Measurements from ENCODE around the gene TRIM13. TPM values are rescaled to one million over a fixed set of nuclear protein-coding genes. Genes with fewer than 3 reads are reported as not detected.

The TRIM13 gene
- total and polyA plus RNA-seq, 2 of the 13 experiments (the other 11 are each of a cell fraction or from before 2014, with no cell fraction given): 22.0 to 24.4 TPM

DNA sequence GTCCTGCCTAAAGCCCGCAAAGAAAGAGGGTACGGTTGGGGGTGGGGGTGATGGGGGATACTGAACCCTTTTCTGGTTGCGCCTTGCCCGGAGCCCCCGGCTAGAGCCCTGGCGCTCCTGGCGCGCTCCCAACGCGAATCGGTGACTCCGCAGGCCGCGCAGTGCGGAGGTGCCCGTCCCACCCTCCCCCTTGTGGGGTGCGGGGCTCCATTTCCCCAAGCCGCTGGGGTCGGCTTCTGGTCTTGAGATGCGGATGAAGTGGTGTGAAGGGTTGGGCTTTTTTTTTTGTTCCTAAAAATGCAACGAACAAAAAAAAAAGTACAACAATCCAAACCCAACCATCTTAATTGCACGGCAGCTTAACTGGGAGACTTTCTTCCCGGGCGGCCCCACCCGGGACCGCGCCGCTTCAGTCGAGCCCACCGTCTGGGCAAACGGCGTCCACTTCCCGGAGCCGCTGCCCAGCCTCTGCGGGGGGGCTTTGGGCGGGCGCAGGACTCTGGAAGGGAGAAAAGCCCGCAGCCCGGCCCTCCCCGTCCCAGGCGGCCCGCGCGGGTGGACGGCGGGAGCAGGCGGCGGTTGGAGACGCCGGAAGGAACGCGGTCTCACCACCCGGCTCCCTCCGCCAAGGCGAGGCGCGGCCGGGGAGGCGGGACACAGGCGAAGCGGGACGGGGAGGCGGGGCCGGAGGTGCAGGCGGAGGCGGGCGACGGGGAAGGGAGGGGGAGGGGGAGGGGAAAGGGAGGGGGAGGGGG is 504 bp upstream of the TRIM13 start (continued):
- TF ChIP-seq, protein P1, sequence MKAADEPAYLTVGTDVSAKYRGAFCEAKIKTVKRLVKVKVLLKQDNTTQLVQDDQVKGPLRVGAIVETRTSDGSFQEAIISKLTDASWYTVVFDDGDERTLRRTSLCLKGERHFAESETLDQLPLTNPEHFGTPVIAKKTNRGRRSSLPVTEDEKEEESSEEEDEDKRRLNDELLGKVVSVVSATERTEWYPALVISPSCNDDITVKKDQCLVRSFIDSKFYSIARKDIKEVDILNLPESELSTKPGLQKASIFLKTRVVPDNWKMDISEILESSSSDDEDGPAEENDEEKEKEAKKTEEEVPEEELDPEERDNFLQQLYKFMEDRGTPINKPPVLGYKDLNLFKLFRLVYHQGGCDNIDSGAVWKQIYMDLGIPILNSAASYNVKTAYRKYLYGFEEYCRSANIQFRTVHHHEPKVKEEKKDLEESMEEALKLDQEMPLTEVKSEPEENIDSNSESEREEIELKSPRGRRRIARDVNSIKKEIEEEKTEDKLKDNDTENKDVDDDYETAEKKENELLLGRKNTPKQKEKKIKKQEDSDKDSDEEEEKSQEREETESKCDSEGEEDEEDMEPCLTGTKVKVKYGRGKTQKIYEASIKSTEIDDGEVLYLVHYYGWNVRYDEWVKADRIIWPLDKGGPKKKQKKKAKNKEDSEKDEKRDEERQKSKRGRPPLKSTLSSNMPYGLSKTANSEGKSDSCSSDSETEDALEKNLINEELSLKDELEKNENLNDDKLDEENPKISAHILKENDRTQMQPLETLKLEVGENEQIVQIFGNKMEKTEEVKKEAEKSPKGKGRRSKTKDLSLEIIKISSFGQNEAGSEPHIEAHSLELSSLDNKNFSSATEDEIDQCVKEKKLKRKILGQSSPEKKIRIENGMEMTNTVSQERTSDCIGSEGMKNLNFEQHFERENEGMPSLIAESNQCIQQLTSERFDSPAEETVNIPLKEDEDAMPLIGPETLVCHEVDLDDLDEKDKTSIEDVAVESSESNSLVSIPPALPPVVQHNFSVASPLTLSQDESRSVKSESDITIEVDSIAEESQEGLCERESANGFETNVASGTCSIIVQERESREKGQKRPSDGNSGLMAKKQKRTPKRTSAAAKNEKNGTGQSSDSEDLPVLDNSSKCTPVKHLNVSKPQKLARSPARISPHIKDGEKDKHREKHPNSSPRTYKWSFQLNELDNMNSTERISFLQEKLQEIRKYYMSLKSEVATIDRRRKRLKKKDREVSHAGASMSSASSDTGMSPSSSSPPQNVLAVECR (CRISPR knock-in tag; IDR thresholded peaks at IDR 0.05; ENCODE audit: borderline replicate concordance): no peak; the same call in none of the 2 replicates
- TF ChIP-seq MIER3 (CRISPR knock-in tag; IDR thresholded peaks at IDR 0.05; ENCODE audit: borderline replicate concordance): no peak
- no peak for TF ChIP-seq ZNF33A (CRISPR knock-in tag; IDR thresholded peaks at IDR 0.05; ENCODE audit: borderline replicate concordance)
- TF ChIP-seq, protein P2, sequence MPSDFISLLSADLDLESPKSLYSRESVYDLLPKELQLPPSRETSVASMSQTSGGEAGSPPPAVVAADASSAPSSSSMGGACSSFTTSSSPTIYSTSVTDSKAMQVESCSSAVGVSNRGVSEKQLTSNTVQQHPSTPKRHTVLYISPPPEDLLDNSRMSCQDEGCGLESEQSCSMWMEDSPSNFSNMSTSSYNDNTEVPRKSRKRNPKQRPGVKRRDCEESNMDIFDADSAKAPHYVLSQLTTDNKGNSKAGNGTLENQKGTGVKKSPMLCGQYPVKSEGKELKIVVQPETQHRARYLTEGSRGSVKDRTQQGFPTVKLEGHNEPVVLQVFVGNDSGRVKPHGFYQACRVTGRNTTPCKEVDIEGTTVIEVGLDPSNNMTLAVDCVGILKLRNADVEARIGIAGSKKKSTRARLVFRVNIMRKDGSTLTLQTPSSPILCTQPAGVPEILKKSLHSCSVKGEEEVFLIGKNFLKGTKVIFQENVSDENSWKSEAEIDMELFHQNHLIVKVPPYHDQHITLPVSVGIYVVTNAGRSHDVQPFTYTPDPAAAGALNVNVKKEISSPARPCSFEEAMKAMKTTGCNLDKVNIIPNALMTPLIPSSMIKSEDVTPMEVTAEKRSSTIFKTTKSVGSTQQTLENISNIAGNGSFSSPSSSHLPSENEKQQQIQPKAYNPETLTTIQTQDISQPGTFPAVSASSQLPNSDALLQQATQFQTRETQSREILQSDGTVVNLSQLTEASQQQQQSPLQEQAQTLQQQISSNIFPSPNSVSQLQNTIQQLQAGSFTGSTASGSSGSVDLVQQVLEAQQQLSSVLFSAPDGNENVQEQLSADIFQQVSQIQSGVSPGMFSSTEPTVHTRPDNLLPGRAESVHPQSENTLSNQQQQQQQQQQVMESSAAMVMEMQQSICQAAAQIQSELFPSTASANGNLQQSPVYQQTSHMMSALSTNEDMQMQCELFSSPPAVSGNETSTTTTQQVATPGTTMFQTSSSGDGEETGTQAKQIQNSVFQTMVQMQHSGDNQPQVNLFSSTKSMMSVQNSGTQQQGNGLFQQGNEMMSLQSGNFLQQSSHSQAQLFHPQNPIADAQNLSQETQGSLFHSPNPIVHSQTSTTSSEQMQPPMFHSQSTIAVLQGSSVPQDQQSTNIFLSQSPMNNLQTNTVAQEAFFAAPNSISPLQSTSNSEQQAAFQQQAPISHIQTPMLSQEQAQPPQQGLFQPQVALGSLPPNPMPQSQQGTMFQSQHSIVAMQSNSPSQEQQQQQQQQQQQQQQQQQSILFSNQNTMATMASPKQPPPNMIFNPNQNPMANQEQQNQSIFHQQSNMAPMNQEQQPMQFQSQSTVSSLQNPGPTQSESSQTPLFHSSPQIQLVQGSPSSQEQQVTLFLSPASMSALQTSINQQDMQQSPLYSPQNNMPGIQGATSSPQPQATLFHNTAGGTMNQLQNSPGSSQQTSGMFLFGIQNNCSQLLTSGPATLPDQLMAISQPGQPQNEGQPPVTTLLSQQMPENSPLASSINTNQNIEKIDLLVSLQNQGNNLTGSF (CRISPR knock-in tag; IDR thresholded peaks at IDR 0.05): no peak
- TF ChIP-seq MEIS2 (CRISPR knock-in tag; IDR thresholded peaks at IDR 0.05): no peak
- TF ChIP-seq, protein P3, sequence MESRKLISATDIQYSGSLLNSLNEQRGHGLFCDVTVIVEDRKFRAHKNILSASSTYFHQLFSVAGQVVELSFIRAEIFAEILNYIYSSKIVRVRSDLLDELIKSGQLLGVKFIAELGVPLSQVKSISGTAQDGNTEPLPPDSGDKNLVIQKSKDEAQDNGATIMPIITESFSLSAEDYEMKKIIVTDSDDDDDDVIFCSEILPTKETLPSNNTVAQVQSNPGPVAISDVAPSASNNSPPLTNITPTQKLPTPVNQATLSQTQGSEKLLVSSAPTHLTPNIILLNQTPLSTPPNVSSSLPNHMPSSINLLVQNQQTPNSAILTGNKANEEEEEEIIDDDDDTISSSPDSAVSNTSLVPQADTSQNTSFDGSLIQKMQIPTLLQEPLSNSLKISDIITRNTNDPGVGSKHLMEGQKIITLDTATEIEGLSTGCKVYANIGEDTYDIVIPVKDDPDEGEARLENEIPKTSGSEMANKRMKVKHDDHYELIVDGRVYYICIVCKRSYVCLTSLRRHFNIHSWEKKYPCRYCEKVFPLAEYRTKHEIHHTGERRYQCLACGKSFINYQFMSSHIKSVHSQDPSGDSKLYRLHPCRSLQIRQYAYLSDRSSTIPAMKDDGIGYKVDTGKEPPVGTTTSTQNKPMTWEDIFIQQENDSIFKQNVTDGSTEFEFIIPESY (CRISPR knock-in tag; IDR thresholded peaks at IDR 0.05): peak; percentile 28; the same call in 1 of the 2 replicates
- TF ChIP-seq, protein P4, sequence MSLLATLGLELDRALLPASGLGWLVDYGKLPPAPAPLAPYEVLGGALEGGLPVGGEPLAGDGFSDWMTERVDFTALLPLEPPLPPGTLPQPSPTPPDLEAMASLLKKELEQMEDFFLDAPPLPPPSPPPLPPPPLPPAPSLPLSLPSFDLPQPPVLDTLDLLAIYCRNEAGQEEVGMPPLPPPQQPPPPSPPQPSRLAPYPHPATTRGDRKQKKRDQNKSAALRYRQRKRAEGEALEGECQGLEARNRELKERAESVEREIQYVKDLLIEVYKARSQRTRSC (CRISPR knock-in tag; IDR thresholded peaks at IDR 0.05; ENCODE audit: low read depth): no peak
- TF ChIP-seq BCL6 (CRISPR knock-in tag; IDR thresholded peaks at IDR 0.05): peak; percentile 8; the same call in 1 of the 2 replicates
- TF ChIP-seq, protein P5, sequence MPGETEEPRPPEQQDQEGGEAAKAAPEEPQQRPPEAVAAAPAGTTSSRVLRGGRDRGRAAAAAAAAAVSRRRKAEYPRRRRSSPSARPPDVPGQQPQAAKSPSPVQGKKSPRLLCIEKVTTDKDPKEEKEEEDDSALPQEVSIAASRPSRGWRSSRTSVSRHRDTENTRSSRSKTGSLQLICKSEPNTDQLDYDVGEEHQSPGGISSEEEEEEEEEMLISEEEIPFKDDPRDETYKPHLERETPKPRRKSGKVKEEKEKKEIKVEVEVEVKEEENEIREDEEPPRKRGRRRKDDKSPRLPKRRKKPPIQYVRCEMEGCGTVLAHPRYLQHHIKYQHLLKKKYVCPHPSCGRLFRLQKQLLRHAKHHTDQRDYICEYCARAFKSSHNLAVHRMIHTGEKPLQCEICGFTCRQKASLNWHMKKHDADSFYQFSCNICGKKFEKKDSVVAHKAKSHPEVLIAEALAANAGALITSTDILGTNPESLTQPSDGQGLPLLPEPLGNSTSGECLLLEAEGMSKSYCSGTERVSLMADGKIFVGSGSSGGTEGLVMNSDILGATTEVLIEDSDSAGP (CRISPR knock-in tag; IDR thresholded peaks at IDR 0.05; ENCODE audit: borderline replicate concordance): peak; percentile 12; the same call in 1 of the 2 replicates
- no peak for TF ChIP-seq ADNP (CRISPR knock-in tag; IDR thresholded peaks at IDR 0.05)
